Liver (tissue), 3 donors: Measurements from ENCODE around the gene LSAMP.

Experiments
- ATF3 ChIP-seq: IDR thresholded peaks from 2 replicates; pipeline ENCODE4 v1.6.1; 2016; ENCODE audit warnings: antibody characterized with exemption
- CTCF ChIP-seq: fragments of 150-350 bp; IDR thresholded peaks from 2 replicates; pipeline ENCODE4 v1.5.1; 2017; ENCODE audit warnings: improper control_type of control experiment, low read depth, low read length; ENCODE audit not compliant: missing input control
- FOXA1 ChIP-seq: IDR thresholded peaks from 2 replicates; pipeline ENCODE4 v1.6.1; 2016; ENCODE audit warnings: antibody characterized with exemption
- GABPA ChIP-seq, 2 donors: IDR thresholded peaks in 1 of 2; conservative IDR thresholded peaks in 1 of 2; 2 replicates each; pipeline ENCODE4 v1.6.1; 2016; ENCODE audit warnings: antibody characterized with exemption in 2 of 2, mild to moderate bottlenecking in 1 of 2, moderate library complexity in 1 of 2
- HNF4A ChIP-seq, 2 donors: conservative IDR thresholded peaks; 2 replicates each; pipeline ENCODE4 v1.6.1; 2016; ENCODE audit warnings: antibody characterized with exemption in 2 of 2, mild to moderate bottlenecking in 2 of 2
- MAX ChIP-seq: IDR thresholded peaks from 2 replicates; pipeline ENCODE4 v1.6.1; 2016; ENCODE audit warnings: antibody characterized with exemption
- RAD21 ChIP-seq, 2 donors: IDR thresholded peaks; 2 replicates each; pipeline ENCODE4 v1.6.1; 2016; ENCODE audit warnings: antibody characterized with exemption in 2 of 2, mild to moderate bottlenecking in 2 of 2
- REST ChIP-seq: IDR thresholded peaks from 2 replicates; pipeline ENCODE4 v1.6.1; 2016; ENCODE audit warnings: antibody characterized with exemption, mild to moderate bottlenecking
- RXRA ChIP-seq, 2 donors: IDR thresholded peaks; 2 replicates each; pipeline ENCODE4 v1.6.1; 2017 to 2018; ENCODE audit warnings: antibody characterized with exemption in 2 of 2, mild to moderate bottlenecking in 1 of 2
- TAF1 ChIP-seq: conservative IDR thresholded peaks from 2 replicates; pipeline ENCODE4 v1.6.1; 2016; ENCODE audit warnings: antibody characterized with exemption, mild to moderate bottlenecking
- YY1 ChIP-seq: IDR thresholded peaks from 2 replicates; pipeline ENCODE4 v1.6.1; 2016; ENCODE audit warnings: antibody characterized with exemption, mild to moderate bottlenecking
- donor health status: healthy.
- donor health status: healthy.

GRCh38 chr3:115930922-115931321 lies 514.4 kb downstream of the LSAMP start:
- TF ChIP-seq REST (no peak), CTCF (no peak), RAD21 (IDR thresholded peaks at IDR 0.05) (no peak), TAF1 (no peak), MAX (no peak), YY1 (no peak), FOXA1 (no peak), ATF3 (no peak), HNF4A (conservative IDR thresholded peaks at IDR 0.05) (no peak), RXRA (IDR thresholded peaks at IDR 0.05) (no peak), GABPA (IDR thresholded peaks at IDR 0.05 in 1 of 2, conservative IDR thresholded peaks at IDR 0.05 in 1 of 2) (no peak)
